ENCODE measurements around the gene TMEM212.
"Not testable (repeated sequence)": the region's sequence is repeated elsewhere in the genome, so short reads cannot be mapped to it uniquely, and the experiment has no call there.

TMEM212 gene

GRCh38 chr3:171851660-171852058, 8.5 kb downstream of the TMEM212 start:
- no peak overlapping the region for H3K4me3 ChIP-seq (ENCODE audit: low read depth, low read length)
- TF ChIP-seq MAX (IDR thresholded peaks at IDR 0.05; ENCODE audit: low read depth, low read length) (no peak), MYC (IDR thresholded peaks at IDR 0.05; ENCODE audit: low read depth, low read length) (no peak), POLR2A (IDR thresholded peaks at IDR 0.05; ENCODE audit: extremely low read depth, insufficient read length) (no peak)
- TF ChIP-seq, protein P1, sequence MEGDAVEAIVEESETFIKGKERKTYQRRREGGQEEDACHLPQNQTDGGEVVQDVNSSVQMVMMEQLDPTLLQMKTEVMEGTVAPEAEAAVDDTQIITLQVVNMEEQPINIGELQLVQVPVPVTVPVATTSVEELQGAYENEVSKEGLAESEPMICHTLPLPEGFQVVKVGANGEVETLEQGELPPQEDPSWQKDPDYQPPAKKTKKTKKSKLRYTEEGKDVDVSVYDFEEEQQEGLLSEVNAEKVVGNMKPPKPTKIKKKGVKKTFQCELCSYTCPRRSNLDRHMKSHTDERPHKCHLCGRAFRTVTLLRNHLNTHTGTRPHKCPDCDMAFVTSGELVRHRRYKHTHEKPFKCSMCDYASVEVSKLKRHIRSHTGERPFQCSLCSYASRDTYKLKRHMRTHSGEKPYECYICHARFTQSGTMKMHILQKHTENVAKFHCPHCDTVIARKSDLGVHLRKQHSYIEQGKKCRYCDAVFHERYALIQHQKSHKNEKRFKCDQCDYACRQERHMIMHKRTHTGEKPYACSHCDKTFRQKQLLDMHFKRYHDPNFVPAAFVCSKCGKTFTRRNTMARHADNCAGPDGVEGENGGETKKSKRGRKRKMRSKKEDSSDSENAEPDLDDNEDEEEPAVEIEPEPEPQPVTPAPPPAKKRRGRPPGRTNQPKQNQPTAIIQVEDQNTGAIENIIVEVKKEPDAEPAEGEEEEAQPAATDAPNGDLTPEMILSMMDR (IDR thresholded peaks at IDR 0.05; ENCODE audit: low read depth, low read length): no peak
- DNase-seq (ENCODE audit: low read depth): no peak

DNA sequence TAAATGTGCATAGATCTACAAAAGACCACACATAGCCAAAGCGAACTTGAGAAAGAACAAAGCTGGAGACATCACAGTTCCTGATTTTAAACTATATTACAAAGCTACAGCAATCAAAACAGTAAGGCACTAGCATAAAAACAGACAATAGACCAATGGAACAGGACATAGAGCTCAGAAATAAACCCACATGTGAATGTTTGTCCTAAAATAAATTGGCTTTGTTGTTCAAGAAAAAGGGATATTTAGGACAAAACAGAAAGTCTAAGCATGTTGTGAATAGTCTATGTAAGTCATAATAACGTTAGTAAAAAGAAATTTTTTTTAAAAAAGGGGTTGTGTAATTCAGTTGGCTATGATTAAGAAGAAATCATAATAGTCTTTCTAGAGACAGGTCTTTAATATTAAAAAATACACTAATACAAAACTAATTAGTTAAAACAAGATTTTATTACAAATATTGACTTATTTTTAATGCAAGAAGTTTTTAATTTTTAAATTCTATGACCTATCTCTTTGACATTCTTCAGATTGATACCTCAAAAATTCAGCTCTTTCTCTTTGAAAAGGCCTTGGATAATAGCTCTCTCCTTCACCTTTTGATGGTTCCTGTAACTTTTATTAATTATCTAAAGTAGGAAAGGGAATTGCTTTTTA, 11.6 kb downstream of the TMEM212 start:
- no peak for TF ChIP-seq MYC (IDR thresholded peaks at IDR 0.05; ENCODE audit: low read depth, low read length)
- TF ChIP-seq, protein P1 (IDR thresholded peaks at IDR 0.05; ENCODE audit: low read depth, low read length): no peak
- no peak for TF ChIP-seq MAX (IDR thresholded peaks at IDR 0.05; ENCODE audit: low read depth, low read length)
- no peak for TF ChIP-seq POLR2A (IDR thresholded peaks at IDR 0.05; ENCODE audit: extremely low read depth, insufficient read length)
- no peak overlapping the region for H3K4me3 ChIP-seq (ENCODE audit: low read depth, low read length)
- DNase-seq (ENCODE audit: low read depth): no peak

- H3K4me3 ChIP-seq (ENCODE audit: low read depth, low read length); DNase-seq (ENCODE audit: low read depth): not testable (repeated sequence)
These were observed 15.6 kb downstream of the TMEM212 start for GRCh38 chr3:171858770-171859169.

- TF ChIP-seq MAX (IDR thresholded peaks at IDR 0.05; ENCODE audit: low read depth, low read length): no peak
- no peak for TF ChIP-seq POLR2A (IDR thresholded peaks at IDR 0.05; ENCODE audit: extremely low read depth, insufficient read length)
- TF ChIP-seq MYC (IDR thresholded peaks at IDR 0.05; ENCODE audit: low read depth, low read length): no peak
- TF ChIP-seq, protein P1 (IDR thresholded peaks at IDR 0.05; ENCODE audit: low read depth, low read length): no peak
- no peak for DNase-seq (ENCODE audit: low read depth)
- H3K4me3 ChIP-seq (ENCODE audit: low read depth, low read length): no peak overlapping the region
These were observed 17.8 kb downstream of the TMEM212 start for GRCh38 chr3:171860830-171861535.

GRCh38 chr3:171862392-171862791, 19.2 kb downstream of the TMEM212 start:
- no peak overlapping the region for H3K4me3 ChIP-seq (ENCODE audit: low read depth, low read length)
- no peak for DNase-seq (ENCODE audit: low read depth)
- TF ChIP-seq MAX (IDR thresholded peaks at IDR 0.05; ENCODE audit: low read depth, low read length): no peak
- no peak for TF ChIP-seq MYC (IDR thresholded peaks at IDR 0.05; ENCODE audit: low read depth, low read length)
- TF ChIP-seq POLR2A (IDR thresholded peaks at IDR 0.05; ENCODE audit: extremely low read depth, insufficient read length): no peak
- TF ChIP-seq, protein P1 (IDR thresholded peaks at IDR 0.05; ENCODE audit: low read depth, low read length): no peak

- H3K4me3 ChIP-seq (ENCODE audit: low read depth, low read length): no peak overlapping the region
- DNase-seq (ENCODE audit: low read depth): no peak
- TF ChIP-seq MAX (IDR thresholded peaks at IDR 0.05; ENCODE audit: low read depth, low read length) (no peak), MYC (IDR thresholded peaks at IDR 0.05; ENCODE audit: low read depth, low read length) (no peak), POLR2A (IDR thresholded peaks at IDR 0.05; ENCODE audit: extremely low read depth, insufficient read length) (no peak)
- TF ChIP-seq, protein P1 (IDR thresholded peaks at IDR 0.05; ENCODE audit: low read depth, low read length): no peak
These were observed 19.9 kb downstream of the TMEM212 start for GRCh38 chr3:171862993-171863521.

Measured in NB4 (cell line).